ENCODE data around the gene TAF4.
"Not testable (repeated sequence)": the region's sequence is repeated elsewhere in the genome, so short reads cannot be mapped to it uniquely, and the experiment has no call there.

TAF4 gene

GRCh38 chr20:61976644-61977418, 88.8 kb downstream of the TAF4 start:
- DNase-seq: no peak

GRCh38 chr20:61976263-61976643, 89.4 kb downstream of the TAF4 start:
- no peak for DNase-seq

GRCh38 chr20:61975407-61976129, 90.1 kb downstream of the TAF4 start:
- DNase-seq: no peak

- DNase-seq: no peak
These were observed 91.4 kb downstream of the TAF4 start for GRCh38 chr20:61974357-61974665.

GRCh38 chr20:61973515-61974356, 91.9 kb downstream of the TAF4 start:
- no peak for DNase-seq

GRCh38 chr20:61972636-61973508, 92.8 kb downstream of the TAF4 start:
- DNase-seq: no peak

- DNase-seq: not testable (repeated sequence)
These were observed 94.1 kb downstream of the TAF4 start for GRCh38 chr20:61971595-61971994.

- no peak for DNase-seq
These were observed 95.3 kb downstream of the TAF4 start for GRCh38 chr20:61970357-61970756.

GRCh38 chr20:61969806-61970205, 95.9 kb downstream of the TAF4 start:
- no peak for DNase-seq

- no peak for DNase-seq
These were observed 96.7 kb downstream of the TAF4 start for GRCh38 chr20:61968932-61969331.

GRCh38 chr20:61968036-61968810, 97.5 kb downstream of the TAF4 start:
- DNase-seq: no peak

GRCh38 chr20:61967300-61967699, 98.4 kb downstream of the TAF4 start:
- no peak for DNase-seq

- DNase-seq: no peak
These were observed 99.0 kb downstream of the TAF4 start for GRCh38 chr20:61966492-61967244.

- no peak for DNase-seq
These were observed 99.8 kb downstream of the TAF4 start for GRCh38 chr20:61965606-61966491.

GRCh38 chr20:61964675-61965605, 100.7 kb downstream of the TAF4 start:
- no peak for DNase-seq

GRCh38 chr20:61963885-61964674, 101.6 kb downstream of the TAF4 start:
- DNase-seq: no peak

GRCh38 chr20:61963149-61963548, 102.5 kb downstream of the TAF4 start:
- no peak for DNase-seq

GRCh38 chr20:61960836-61961235, 104.8 kb downstream of the TAF4 start:
- no peak for DNase-seq

All from NCI-H446 (cell line).